ENCODE data around the gene ENTR1. TPM values are rescaled to one million over a fixed set of nuclear protein-coding genes. Genes with fewer than 3 reads are reported as not detected.

ENTR1 gene
- total and polyA plus RNA-seq, 2 of the 13 experiments (the other 11 are each of a cell fraction or from before 2014, with no cell fraction given), result 70.1 to 76.4 TPM

DNA sequence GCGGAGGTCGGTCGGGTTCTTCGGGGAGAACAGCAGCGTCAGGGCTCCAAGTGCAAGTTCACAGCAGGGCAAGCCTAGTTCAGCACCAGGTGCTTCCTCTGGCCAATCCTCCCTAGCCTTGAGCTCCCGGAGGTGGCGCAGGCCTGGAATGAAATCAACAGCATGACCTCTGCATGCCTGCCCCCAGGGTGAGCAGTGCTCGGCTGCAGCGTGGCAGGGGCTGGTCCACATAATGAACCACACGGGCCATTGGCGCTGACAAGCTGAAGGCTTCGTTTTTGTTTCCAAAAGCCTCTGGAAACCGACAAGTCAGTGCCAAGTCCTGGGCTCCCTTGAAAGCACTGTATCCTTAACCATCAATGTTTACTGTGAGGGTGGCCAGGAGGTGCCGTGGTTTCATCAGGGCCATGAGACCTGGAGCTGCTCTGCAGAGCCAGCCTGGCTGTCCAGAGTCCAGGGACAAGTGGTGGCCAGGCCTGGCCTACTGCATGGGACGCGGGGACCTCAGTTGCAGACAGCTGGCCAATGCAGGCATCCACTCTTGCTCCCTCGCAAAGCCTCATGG is 31.3 kb upstream of the ENTR1 start (continued):
- no peak for TF ChIP-seq FOSL2 (CRISPR knock-in tag; IDR thresholded peaks at IDR 0.05)
- TF ChIP-seq ZNF501 (CRISPR knock-in tag; IDR thresholded peaks at IDR 0.05), result 0 out of 2 replicates have a peak, but pooled peaks have one; percentile 25
- TF ChIP-seq, protein P1, sequence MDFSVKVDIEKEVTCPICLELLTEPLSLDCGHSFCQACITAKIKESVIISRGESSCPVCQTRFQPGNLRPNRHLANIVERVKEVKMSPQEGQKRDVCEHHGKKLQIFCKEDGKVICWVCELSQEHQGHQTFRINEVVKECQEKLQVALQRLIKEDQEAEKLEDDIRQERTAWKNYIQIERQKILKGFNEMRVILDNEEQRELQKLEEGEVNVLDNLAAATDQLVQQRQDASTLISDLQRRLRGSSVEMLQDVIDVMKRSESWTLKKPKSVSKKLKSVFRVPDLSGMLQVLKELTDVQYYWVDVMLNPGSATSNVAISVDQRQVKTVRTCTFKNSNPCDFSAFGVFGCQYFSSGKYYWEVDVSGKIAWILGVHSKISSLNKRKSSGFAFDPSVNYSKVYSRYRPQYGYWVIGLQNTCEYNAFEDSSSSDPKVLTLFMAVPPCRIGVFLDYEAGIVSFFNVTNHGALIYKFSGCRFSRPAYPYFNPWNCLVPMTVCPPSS (IDR thresholded peaks at IDR 0.05), result no peak
- no peak for TF ChIP-seq ZNF547 (CRISPR knock-in tag; IDR thresholded peaks at IDR 0.05)
- TF ChIP-seq ZNF33B (CRISPR knock-in tag; IDR thresholded peaks at IDR 0.05), result no peak
- TF ChIP-seq, protein P2, sequence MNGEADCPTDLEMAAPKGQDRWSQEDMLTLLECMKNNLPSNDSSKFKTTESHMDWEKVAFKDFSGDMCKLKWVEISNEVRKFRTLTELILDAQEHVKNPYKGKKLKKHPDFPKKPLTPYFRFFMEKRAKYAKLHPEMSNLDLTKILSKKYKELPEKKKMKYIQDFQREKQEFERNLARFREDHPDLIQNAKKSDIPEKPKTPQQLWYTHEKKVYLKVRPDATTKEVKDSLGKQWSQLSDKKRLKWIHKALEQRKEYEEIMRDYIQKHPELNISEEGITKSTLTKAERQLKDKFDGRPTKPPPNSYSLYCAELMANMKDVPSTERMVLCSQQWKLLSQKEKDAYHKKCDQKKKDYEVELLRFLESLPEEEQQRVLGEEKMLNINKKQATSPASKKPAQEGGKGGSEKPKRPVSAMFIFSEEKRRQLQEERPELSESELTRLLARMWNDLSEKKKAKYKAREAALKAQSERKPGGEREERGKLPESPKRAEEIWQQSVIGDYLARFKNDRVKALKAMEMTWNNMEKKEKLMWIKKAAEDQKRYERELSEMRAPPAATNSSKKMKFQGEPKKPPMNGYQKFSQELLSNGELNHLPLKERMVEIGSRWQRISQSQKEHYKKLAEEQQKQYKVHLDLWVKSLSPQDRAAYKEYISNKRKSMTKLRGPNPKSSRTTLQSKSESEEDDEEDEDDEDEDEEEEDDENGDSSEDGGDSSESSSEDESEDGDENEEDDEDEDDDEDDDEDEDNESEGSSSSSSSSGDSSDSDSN (CRISPR knock-in tag; IDR thresholded peaks at IDR 0.05), result peak; percentile 74
- TF ChIP-seq ZNF672 (CRISPR knock-in tag; IDR thresholded peaks at IDR 0.05), result no peak
- TF ChIP-seq SALL1 (CRISPR knock-in tag; IDR thresholded peaks at IDR 0.05), result peak; percentile 72; the same call in 1 of the 2 replicates
- TF ChIP-seq U2AF1 (optimal IDR thresholded peaks at IDR 0.05; ENCODE audit: low read depth, low read length), result no peak
- TF ChIP-seq, protein P3, sequence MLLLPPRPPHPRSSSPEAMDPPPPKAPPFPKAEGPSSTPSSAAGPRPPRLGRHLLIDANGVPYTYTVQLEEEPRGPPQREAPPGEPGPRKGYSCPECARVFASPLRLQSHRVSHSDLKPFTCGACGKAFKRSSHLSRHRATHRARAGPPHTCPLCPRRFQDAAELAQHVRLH (CRISPR knock-in tag; IDR thresholded peaks at IDR 0.05; ENCODE audit: borderline replicate concordance, low read depth), result no peak
- 0 out of 2 replicates have a peak, but pooled peaks have one; percentile 33 for TF ChIP-seq ZNF296 (CRISPR knock-in tag; conservative IDR thresholded peaks at IDR 0.05)
- TF ChIP-seq, protein P4, sequence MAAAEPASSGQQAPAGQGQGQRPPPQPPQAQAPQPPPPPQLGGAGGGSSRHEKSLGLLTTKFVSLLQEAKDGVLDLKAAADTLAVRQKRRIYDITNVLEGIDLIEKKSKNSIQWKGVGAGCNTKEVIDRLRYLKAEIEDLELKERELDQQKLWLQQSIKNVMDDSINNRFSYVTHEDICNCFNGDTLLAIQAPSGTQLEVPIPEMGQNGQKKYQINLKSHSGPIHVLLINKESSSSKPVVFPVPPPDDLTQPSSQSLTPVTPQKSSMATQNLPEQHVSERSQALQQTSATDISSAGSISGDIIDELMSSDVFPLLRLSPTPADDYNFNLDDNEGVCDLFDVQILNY (CRISPR knock-in tag; conservative IDR thresholded peaks at IDR 0.05), result no peak
- no peak for TF ChIP-seq ZNF333 (CRISPR knock-in tag; IDR thresholded peaks at IDR 0.05; ENCODE audit: borderline replicate concordance)
- TF ChIP-seq, protein P5, sequence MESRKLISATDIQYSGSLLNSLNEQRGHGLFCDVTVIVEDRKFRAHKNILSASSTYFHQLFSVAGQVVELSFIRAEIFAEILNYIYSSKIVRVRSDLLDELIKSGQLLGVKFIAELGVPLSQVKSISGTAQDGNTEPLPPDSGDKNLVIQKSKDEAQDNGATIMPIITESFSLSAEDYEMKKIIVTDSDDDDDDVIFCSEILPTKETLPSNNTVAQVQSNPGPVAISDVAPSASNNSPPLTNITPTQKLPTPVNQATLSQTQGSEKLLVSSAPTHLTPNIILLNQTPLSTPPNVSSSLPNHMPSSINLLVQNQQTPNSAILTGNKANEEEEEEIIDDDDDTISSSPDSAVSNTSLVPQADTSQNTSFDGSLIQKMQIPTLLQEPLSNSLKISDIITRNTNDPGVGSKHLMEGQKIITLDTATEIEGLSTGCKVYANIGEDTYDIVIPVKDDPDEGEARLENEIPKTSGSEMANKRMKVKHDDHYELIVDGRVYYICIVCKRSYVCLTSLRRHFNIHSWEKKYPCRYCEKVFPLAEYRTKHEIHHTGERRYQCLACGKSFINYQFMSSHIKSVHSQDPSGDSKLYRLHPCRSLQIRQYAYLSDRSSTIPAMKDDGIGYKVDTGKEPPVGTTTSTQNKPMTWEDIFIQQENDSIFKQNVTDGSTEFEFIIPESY (CRISPR knock-in tag; IDR thresholded peaks at IDR 0.05), result no peak
- TF ChIP-seq RFXANK (CRISPR knock-in tag; IDR thresholded peaks at IDR 0.05), result no peak
- no peak for TF ChIP-seq SMARCC2 (IDR thresholded peaks at IDR 0.05)
- TF ChIP-seq SETDB1 (CRISPR knock-in tag; IDR thresholded peaks at IDR 0.05; ENCODE audit: borderline replicate concordance), result no peak
- TF ChIP-seq, protein P6, sequence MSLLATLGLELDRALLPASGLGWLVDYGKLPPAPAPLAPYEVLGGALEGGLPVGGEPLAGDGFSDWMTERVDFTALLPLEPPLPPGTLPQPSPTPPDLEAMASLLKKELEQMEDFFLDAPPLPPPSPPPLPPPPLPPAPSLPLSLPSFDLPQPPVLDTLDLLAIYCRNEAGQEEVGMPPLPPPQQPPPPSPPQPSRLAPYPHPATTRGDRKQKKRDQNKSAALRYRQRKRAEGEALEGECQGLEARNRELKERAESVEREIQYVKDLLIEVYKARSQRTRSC (CRISPR knock-in tag; IDR thresholded peaks at IDR 0.05; ENCODE audit: low read depth), result no peak
- TF ChIP-seq TSC22D2 (CRISPR knock-in tag; IDR thresholded peaks at IDR 0.05; ENCODE audit: borderline replicate concordance), result no peak
- TF ChIP-seq MTA3 (CRISPR knock-in tag; IDR thresholded peaks at IDR 0.05), result no peak
- no peak for TF ChIP-seq CBX1 (IDR thresholded peaks at IDR 0.05; ENCODE audit: low read depth)
- no peak for TF ChIP-seq MLLT10 (CRISPR knock-in tag; IDR thresholded peaks at IDR 0.05)
- TF ChIP-seq BCL6 (CRISPR knock-in tag; IDR thresholded peaks at IDR 0.05), result peak; percentile 26; the same call in 1 of the 2 replicates

Data from HepG2 (cell line).